H9 (cell line): ENCODE results near the gene OLFM4. TPM values are rescaled to one million over a fixed set of nuclear protein-coding genes. Genes with fewer than 3 reads are reported as not detected.

Source experiments
- DNase-seq: peaks from one replicate; pipeline ENCODE4 v3.0.0-alpha.2; 2017
- H2AFZ ChIP-seq: one replicate; pipeline ENCODE4 v1.6.1; 2013; ENCODE audit warnings: mild to moderate bottlenecking, low read length, control low read depth, moderate library complexity
- H2AK5ac ChIP-seq: 2 replicates; pipeline ENCODE4 v1.6.1; 2013; ENCODE audit warnings: low read length, control low read depth, mixed read lengths; ENCODE audit not compliant: insufficient read length
- H2BK120ac ChIP-seq: one replicate; pipeline ENCODE4 v1.6.1; 2013; ENCODE audit warnings: low read depth, mild to moderate bottlenecking, low read length, control low read depth, inconsistent platforms; ENCODE audit not compliant: poor library complexity, severe bottlenecking
- H2BK12ac ChIP-seq: 2 replicates; pipeline ENCODE4 v1.6.1; 2013; ENCODE audit warnings: low read length, control low read depth, mixed read lengths, low read depth; ENCODE audit not compliant: insufficient read length
- H2BK15ac ChIP-seq: 2 replicates; pipeline ENCODE4 v1.6.1; 2013; ENCODE audit warnings: low read depth, low read length, control low read depth
- H2BK20ac ChIP-seq: one replicate; pipeline ENCODE4 v1.6.1; 2013; ENCODE audit warnings: low read depth, mild to moderate bottlenecking, low read length, control low read depth, inconsistent platforms; ENCODE audit not compliant: poor library complexity, severe bottlenecking
- H2BK5ac ChIP-seq: 2 replicates; pipeline ENCODE4 v1.6.1; 2013; ENCODE audit warnings: low read length, control low read depth, mixed read lengths; ENCODE audit not compliant: insufficient read length
- H3K14ac ChIP-seq: 2 replicates; pipeline ENCODE4 v1.6.1; 2013; ENCODE audit warnings: low read length, control low read depth; ENCODE audit not compliant: insufficient read depth
- H3K18ac ChIP-seq: 2 replicates; pipeline ENCODE4 v1.6.1; 2013; ENCODE audit warnings: low read depth, mild to moderate bottlenecking, mixed read lengths, low read length, control low read depth; ENCODE audit not compliant: insufficient read length
- H3K23ac ChIP-seq: 2 replicates; pipeline ENCODE4 v1.6.1; 2013; ENCODE audit warnings: low read length, control low read depth, mixed read lengths, low read depth; ENCODE audit not compliant: insufficient read length
- H3K23me2 ChIP-seq: 2 replicates; pipeline ENCODE4 v1.6.1; 2013; ENCODE audit warnings: low read depth, mild to moderate bottlenecking, mixed read lengths, low read length, control low read depth; ENCODE audit not compliant: insufficient read length, poor library complexity, severe bottlenecking
- H3K27ac ChIP-seq: 2 replicates; pipeline ENCODE4 v1.5.1; 2013; ENCODE audit warnings: low read length, control low read depth, mixed read lengths, low read depth; ENCODE audit not compliant: insufficient read length
- H3K27me3 ChIP-seq: 2 replicates; pipeline ENCODE4 v1.6.1; 2013; ENCODE audit warnings: low read length, control low read depth, inconsistent platforms; ENCODE audit not compliant: insufficient read depth
- H3K4ac ChIP-seq: 2 replicates; pipeline ENCODE4 v1.6.1; 2013; ENCODE audit warnings: low read depth, mild to moderate bottlenecking, control low read depth, inconsistent platforms, low read length, moderate library complexity
- H3K4me1 ChIP-seq: 2 replicates; pipeline ENCODE4 v1.6.1; 2013; ENCODE audit warnings: low read length, control low read depth, inconsistent platforms; ENCODE audit not compliant: insufficient read depth
- H3K4me2 ChIP-seq: 2 replicates; pipeline ENCODE4 v1.6.1; 2013; ENCODE audit warnings: low read length, control low read depth, mixed read lengths; ENCODE audit not compliant: insufficient read length, insufficient read depth
- H3K56ac ChIP-seq: 2 replicates; pipeline ENCODE4 v1.6.1; 2013; ENCODE audit warnings: low read depth, mild to moderate bottlenecking, mixed read lengths, low read length, control low read depth; ENCODE audit not compliant: insufficient read length
- H3K79me1 ChIP-seq: 2 replicates; pipeline ENCODE4 v1.6.1; 2013; ENCODE audit warnings: low read depth, mild to moderate bottlenecking, moderate library complexity, low read length, control low read depth, inconsistent platforms; ENCODE audit not compliant: insufficient read depth, poor library complexity, severe bottlenecking
- H3K79me2 ChIP-seq: 2 replicates; pipeline ENCODE4 v1.6.1; 2013; ENCODE audit warnings: low read length, control low read depth, inconsistent platforms; ENCODE audit not compliant: insufficient read depth
- H3K9ac ChIP-seq: 2 replicates; pipeline ENCODE4 v1.6.1; 2013; ENCODE audit warnings: low read length, control low read depth, mixed read lengths; ENCODE audit not compliant: insufficient read length; ENCODE audit errors: extremely low read depth
- H3K9me3 ChIP-seq: one replicate; pipeline ENCODE4 v1.6.1; 2013; ENCODE audit warnings: low read depth, low read length, inconsistent platforms; ENCODE audit not compliant: control insufficient read depth
- H3T11ph ChIP-seq: one replicate; pipeline ENCODE4 v1.6.1; 2013; ENCODE audit warnings: mild to moderate bottlenecking, low read length, control low read depth, inconsistent platforms
- H4K20me1 ChIP-seq: one replicate; pipeline ENCODE4 v1.6.1; 2013; ENCODE audit not compliant: control insufficient read depth, insufficient read length, insufficient read depth
- H4K5ac ChIP-seq: 2 replicates; pipeline ENCODE4 v1.6.1; 2013; ENCODE audit warnings: low read depth, mild to moderate bottlenecking, mixed read lengths, low read length, control low read depth; ENCODE audit not compliant: insufficient read length
- H4K8ac ChIP-seq: replicated peaks from 2 replicates; pipeline ENCODE4 v1.6.1; 2013; ENCODE audit warnings: low read length, control low read depth, mixed read lengths, low read depth; ENCODE audit not compliant: insufficient read length
- H4K91ac ChIP-seq: 2 replicates; pipeline ENCODE4 v1.6.1; 2013; ENCODE audit warnings: low read depth, mild to moderate bottlenecking, moderate library complexity, mixed read lengths, low read length, control low read depth; ENCODE audit not compliant: insufficient read length
- H3K27ac Mint-ChIP-seq, 3 experiments: 2 replicates in 2 of 3; 3 replicates in 1 of 3; pipeline ENCODE4 v1.8.0; 2020 to 2021; ENCODE audit warnings: mixed read lengths in 3 of 3, mild to moderate bottlenecking in 1 of 3, moderate library complexity in 1 of 3
- H3K27me3 Mint-ChIP-seq: 2 replicates; pipeline ENCODE4 v1.8.0; 2021; ENCODE audit warnings: low read depth, mild to moderate bottlenecking, moderate library complexity, mixed read lengths
- H3K36me3 Mint-ChIP-seq, 3 experiments: 2 replicates in 2 of 3; 3 replicates in 1 of 3; pipeline ENCODE4 v1.8.0; 2020 to 2021; ENCODE audit warnings: low read depth in 3 of 3, mixed read lengths in 3 of 3; ENCODE audit not compliant: insufficient read depth in 1 of 3
- H3K4me1 Mint-ChIP-seq, 2 experiments: 2 replicates each; pipeline ENCODE4 v1.8.0; 2020; ENCODE audit warnings: mixed read lengths in 2 of 2
- H3K4me3 Mint-ChIP-seq, 2 experiments: 2 replicates in 1 of 2; 3 replicates in 1 of 2; pipeline ENCODE4 v1.8.0; 2020 to 2021; ENCODE audit warnings: mild to moderate bottlenecking in 2 of 2, mixed read lengths in 2 of 2, moderate library complexity in 1 of 2
- H3K9me3 Mint-ChIP-seq, 2 experiments: 2 replicates in 1 of 2; 3 replicates in 1 of 2; pipeline ENCODE4 v1.8.0; 2020; ENCODE audit warnings: mild to moderate bottlenecking in 2 of 2, mixed read lengths in 2 of 2, moderate library complexity in 1 of 2
- WGBS: extraction: QIAGEN DNeasy Blood & Tissue Kit; methylation state at CpG from one replicate; pipeline ENCODE4 v1.1.7; 2013; ENCODE audit warnings: missing lambda C conversion rate, low lambda C conversion rate, mixed read lengths; ENCODE audit not compliant: insufficient read length; ENCODE audit errors: extremely low coverage; 5-methylcytosine and 5-hydroxymethylcytosine counted together
- total RNA-seq: library from RNA; stranded (reverse); gene quantifications from 2 replicates; pipeline ENCODE4 v1.2.1, GENCODE V29; 2021
- TF ChIP-seq, protein P1 (sequence below): fragments of 200-600 bp; sonication (generic); conservative IDR thresholded peaks from 3 replicates; pipeline ENCODE4 v1.8.0; 2021; ENCODE audit warnings: antibody characterized with exemption, mild to moderate bottlenecking

Gene OLFM4
- total RNA-seq, 1 experiment from 2014 or later, result not detected

DNA sequence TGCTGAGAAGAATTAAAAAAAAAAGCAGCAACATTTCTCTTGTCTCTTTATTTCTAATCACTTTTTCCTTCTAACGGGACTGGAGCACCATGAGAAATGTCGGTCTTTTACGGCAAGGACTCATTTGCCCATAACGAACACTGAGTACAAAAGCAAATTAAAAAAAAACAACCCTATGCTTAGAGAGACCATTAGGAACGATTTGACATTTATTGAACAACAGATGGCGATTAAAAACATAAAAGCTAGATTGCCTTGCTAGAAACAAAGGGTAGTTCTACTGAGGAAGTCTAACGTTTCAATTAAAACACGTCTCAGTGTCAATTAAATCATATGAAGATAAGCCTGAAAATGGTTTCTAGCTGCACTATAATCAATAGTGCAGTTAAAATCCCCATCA lies 51.1 kb downstream of the OLFM4 start:
- Histone ChIP-seq H3K27ac (no peak overlapping the region), H2BK12ac (no peak overlapping the region), H4K20me1 (no peaks in the 10 kb centered on the region), H2BK5ac (no peak overlapping the region), H3K23ac (no peak overlapping the region), H3K27me3 (no peaks in the 10 kb centered on the region), H3K4me1 (no peaks in the 10 kb centered on the region), H3K79me2 (no peaks in the 10 kb centered on the region), H2BK15ac (no peak overlapping the region), H3T11ph (no peak overlapping the region), H3K23me2 (no peaks in the 10 kb centered on the region), H3K79me1 (no peaks in the 10 kb centered on the region), H4K5ac (no peak overlapping the region), H3K4ac (no peak overlapping the region), H3K9ac (no peak overlapping the region), H2BK120ac (no peak overlapping the region), H3K56ac (no peak overlapping the region), H3K14ac (no peak overlapping the region), H2AFZ (no peak overlapping the region), H3K9me3 (no peaks in the 10 kb centered on the region), H4K91ac (no peak overlapping the region), H3K18ac (no peak overlapping the region), H4K8ac (no peak overlapping the region), H2AK5ac (no peak overlapping the region), H3K4me2 (no peak overlapping the region), H2BK20ac (no peak overlapping the region)
- Mint-ChIP-seq H3K36me3 (peaks cover 8 to 17% (median 9%) of the 10 kb centered on the region in 3 experiments), H3K4me1 (peaks cover 18 to 21% of the 10 kb centered on the region in 2 experiments), H3K4me3 (no peak overlapping the region), H3K27me3 (peaks cover 5% of the 10 kb centered on the region), H3K9me3 (peaks cover 10 to 14% of the 10 kb centered on the region in 2 experiments), H3K27ac (no peak overlapping the region)
- DNase-seq, result no peak
- TF ChIP-seq, protein P1, sequence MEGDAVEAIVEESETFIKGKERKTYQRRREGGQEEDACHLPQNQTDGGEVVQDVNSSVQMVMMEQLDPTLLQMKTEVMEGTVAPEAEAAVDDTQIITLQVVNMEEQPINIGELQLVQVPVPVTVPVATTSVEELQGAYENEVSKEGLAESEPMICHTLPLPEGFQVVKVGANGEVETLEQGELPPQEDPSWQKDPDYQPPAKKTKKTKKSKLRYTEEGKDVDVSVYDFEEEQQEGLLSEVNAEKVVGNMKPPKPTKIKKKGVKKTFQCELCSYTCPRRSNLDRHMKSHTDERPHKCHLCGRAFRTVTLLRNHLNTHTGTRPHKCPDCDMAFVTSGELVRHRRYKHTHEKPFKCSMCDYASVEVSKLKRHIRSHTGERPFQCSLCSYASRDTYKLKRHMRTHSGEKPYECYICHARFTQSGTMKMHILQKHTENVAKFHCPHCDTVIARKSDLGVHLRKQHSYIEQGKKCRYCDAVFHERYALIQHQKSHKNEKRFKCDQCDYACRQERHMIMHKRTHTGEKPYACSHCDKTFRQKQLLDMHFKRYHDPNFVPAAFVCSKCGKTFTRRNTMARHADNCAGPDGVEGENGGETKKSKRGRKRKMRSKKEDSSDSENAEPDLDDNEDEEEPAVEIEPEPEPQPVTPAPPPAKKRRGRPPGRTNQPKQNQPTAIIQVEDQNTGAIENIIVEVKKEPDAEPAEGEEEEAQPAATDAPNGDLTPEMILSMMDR, result no peak
- whole genome bisulfite sequencing, result no CpG with 5 or more reads among the region's 8 CpGs
